ENCODE measurements around the gene SLC22A15.

DNA sequence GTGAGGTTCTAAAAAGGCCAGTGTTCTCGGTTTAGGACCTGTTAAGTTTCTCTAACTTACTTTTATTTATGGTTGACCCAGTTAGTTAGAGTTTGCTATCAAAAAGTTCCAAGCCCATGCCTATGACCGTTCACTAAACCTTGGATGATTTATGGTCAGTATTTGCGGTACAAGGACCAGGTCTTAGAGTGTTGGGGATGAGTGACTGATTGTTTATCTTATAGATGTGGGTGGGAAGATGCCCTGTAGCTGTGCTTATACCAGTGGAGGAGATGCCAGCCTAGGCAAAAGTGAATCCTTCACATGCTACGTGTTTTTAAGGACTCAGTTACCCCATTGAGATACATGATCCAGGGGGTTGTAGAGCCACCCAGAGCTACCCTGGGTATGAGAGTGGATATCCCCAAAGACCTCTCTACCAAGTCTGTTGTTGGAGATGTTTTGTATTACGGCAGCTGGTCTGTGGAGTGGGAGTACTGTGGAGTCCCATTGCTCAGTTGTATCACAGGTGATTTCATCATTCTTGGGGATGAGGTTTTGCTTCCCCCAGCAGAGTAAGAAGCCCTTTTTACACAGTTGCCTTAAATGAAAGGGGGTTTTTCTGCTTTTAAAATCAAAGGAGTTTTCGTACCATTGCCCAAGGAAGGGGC, 2.1 kb downstream of the SLC22A15 start:
- TF ChIP-seq EZH2 (IDR thresholded peaks at IDR 0.05; ENCODE audit: insufficient read depth, poor library complexity, severe bottlenecking) (no peak), EZH2phosphoT487 (IDR thresholded peaks at IDR 0.05; ENCODE audit: insufficient read depth, low read depth) (no peak)

Measured in GM23248 (cell line).